ENCODE measurements around the gene ANKHD1. TPM values are rescaled to one million over a fixed set of nuclear protein-coding genes. Genes with fewer than 3 reads are reported as not detected.

Gene ANKHD1
- total RNA-seq, 6 experiments from 2014 or later = 45.5 to 73.2 (median 62.6) TPM

DNA sequence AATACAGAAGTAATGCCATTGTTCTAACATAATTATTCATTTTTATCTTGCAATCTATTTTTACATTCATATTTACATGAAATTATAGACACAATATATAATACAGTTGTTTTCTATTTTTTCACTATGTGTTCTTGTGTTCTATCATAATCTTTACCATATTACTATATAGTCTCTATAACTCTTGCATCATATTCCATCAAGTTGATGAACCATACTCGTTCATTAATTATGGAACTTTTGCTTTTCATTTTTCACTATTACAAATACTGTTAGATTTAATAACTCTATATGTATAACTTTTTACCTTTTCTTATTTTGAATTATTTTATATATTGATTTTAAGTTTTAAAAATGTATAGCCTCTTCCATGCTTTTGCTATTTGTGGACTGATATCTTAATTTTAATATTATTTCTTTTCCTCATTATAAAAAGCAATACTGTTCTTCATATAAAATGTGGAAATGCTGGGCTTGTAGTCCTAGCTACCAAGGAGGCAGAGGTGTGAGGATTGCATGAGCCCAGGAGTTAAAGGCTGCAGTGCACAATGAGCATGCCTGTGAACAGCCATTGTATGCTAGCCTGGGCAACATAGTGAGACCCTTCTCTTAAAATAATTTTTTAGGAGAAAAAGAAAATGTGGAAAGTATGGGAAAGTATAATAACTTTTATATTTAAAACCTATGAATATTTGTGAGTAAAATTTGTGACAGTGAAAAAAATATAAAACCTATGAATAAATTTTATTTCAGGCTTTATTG, 65.5 kb downstream of the ANKHD1 start:
- DNase-seq (no peak), ATAC-seq (no peak)
- TF ChIP-seq, protein P1, sequence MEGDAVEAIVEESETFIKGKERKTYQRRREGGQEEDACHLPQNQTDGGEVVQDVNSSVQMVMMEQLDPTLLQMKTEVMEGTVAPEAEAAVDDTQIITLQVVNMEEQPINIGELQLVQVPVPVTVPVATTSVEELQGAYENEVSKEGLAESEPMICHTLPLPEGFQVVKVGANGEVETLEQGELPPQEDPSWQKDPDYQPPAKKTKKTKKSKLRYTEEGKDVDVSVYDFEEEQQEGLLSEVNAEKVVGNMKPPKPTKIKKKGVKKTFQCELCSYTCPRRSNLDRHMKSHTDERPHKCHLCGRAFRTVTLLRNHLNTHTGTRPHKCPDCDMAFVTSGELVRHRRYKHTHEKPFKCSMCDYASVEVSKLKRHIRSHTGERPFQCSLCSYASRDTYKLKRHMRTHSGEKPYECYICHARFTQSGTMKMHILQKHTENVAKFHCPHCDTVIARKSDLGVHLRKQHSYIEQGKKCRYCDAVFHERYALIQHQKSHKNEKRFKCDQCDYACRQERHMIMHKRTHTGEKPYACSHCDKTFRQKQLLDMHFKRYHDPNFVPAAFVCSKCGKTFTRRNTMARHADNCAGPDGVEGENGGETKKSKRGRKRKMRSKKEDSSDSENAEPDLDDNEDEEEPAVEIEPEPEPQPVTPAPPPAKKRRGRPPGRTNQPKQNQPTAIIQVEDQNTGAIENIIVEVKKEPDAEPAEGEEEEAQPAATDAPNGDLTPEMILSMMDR (IDR thresholded peaks at IDR 0.05) = no peak
- TF ChIP-seq POLR2A (IDR thresholded peaks at IDR 0.05) = no peak
- intact Hi-C loops (cut with DNase I) = no loop called here
- H3K4me1 ChIP-seq = peaks cover 0 to 14% (median 6%) of the 10 kb centered on the region in 4 donors
- H3K27ac ChIP-seq = peak overlapping the region in 1 of 3 donors; percentile 51
- peaks cover 0 to 13% (median 1%) of the 10 kb centered on the region in 4 donors for H3K36me3 ChIP-seq
- H3K4me3 ChIP-seq = no peak overlapping the region
- H3K27me3 ChIP-seq = no peaks in the 10 kb centered on the region
- no peaks in the 10 kb centered on the region for H3K9me3 ChIP-seq
- 90% methylated on average over 1 of the region's 1 CpG for WGBS (ENCODE audit: insufficient coverage, low coverage, low lambda C conversion rate, missing lambda C conversion rate)

DNA sequence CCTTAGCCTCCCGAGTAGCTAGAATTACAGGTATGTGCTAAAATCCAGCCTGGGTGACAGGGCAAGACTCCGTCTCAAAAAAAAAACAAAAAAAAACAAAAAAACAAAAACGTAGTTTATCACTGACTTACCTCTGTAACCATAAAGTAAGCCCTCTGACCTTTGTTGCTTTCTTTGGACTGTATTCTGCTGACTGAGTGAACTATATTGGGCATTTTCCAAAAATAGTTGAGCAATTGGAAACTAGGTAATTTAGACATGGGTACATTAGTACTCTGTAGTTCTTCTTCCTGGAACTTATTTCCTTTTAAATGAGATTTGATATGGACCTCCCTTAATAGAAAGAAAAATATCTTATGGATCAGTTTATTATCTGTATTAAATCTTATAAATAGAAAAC, 66.6 kb downstream of the ANKHD1 start:
- H3K36me3 ChIP-seq = peaks cover 0 to 14% (median 1%) of the 10 kb centered on the region in 4 donors
- no peak overlapping the region for H3K4me3 ChIP-seq
- TF ChIP-seq, protein P1 (IDR thresholded peaks at IDR 0.05) = no peak
- TF ChIP-seq POLR2A (IDR thresholded peaks at IDR 0.05) = no peak
- H3K9me3 ChIP-seq = no peaks in the 10 kb centered on the region
- H3K4me1 ChIP-seq = peaks cover 0 to 14% (median 6%) of the 10 kb centered on the region in 4 donors
- 15% methylated on average over 3 of the region's 3 CpGs for WGBS (ENCODE audit: insufficient coverage, low coverage, low lambda C conversion rate, missing lambda C conversion rate)
- H3K27me3 ChIP-seq = no peaks in the 10 kb centered on the region
- H3K27ac ChIP-seq = peak overlapping the region in 2 of 3 donors; percentile 7 to 51
- ATAC-seq (peak; percentile 94 to 97 (median 96)), DNase-seq (no peak)
- intact Hi-C loops (cut with DNase I) = no loop called here

DNA sequence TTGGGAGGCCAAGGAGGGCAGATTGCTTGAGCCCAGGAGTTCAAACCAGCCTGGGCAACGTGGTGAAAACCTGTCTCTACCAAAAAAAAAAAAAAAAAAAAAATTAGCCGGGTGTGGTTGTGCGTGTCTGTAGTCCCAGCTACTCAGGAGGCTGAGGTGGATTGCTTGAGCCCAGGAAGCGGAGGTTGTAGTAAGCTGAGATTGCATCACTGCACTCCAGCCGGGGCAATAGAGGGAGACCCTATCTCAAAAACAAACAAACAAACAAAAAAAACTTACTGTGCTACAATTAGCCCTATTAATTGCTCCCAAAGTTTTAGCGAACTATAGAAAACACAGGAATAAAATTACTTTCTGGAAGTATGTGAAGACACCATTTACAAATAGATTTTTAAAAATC, 67.6 kb downstream of the ANKHD1 start:
- peaks cover 0 to 14% (median 6%) of the 10 kb centered on the region in 4 donors for H3K4me1 ChIP-seq
- H3K36me3 ChIP-seq = peaks cover 0 to 14% (median 1%) of the 10 kb centered on the region in 4 donors
- H3K9me3 ChIP-seq = no peaks in the 10 kb centered on the region
- H3K4me3 ChIP-seq = no peak overlapping the region
- no peaks in the 10 kb centered on the region for H3K27me3 ChIP-seq
- no peak for TF ChIP-seq POLR2A (IDR thresholded peaks at IDR 0.05)
- TF ChIP-seq, protein P1 (IDR thresholded peaks at IDR 0.05) = no peak
- no peak overlapping the region for H3K27ac ChIP-seq
- DNase-seq = no peak
- WGBS (ENCODE audit: insufficient coverage, low coverage, low lambda C conversion rate, missing lambda C conversion rate) = 38% methylated on average over 6 of the region's 6 CpGs
- intact Hi-C loops (cut with DNase I) = no loop called here
- ATAC-seq = peak in 2 of 4 donors; percentile 25 to 52

DNA sequence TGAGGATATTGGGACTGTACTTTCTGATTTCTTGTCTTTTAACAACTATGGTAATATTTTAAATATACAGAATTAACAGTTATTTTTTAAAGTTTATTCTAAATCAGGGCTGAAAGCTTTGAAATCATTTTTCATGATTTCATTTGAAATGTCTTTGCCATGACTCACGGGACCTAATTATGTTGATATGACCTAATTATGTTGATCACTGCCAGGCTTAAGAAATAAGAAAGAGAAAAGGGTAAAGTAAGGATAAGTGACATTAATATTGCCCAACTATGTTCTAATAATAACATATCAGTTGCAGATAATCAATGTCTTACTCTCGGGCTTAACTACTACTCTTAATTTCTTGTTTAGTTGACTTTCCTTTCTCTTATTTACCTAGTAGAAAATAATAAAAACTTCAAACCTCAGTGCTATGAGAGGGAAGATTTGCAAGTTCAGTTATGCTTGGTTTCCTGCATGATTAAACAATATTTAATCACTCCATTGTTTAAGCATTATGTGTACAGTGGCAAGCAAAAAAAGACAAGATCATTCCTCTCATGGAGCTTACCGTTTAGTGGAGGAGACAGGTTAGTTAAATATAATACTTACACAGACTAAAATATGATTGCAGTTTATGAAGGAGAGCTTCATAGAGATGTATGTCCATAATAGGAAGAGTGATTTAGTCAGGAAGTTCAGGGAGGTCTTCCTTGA, 78.8 kb downstream of the ANKHD1 start:
- no peak overlapping the region for H3K27ac ChIP-seq
- no peak for DNase-seq
- ATAC-seq = no peak
- no peaks in the 10 kb centered on the region for H3K9me3 ChIP-seq
- H3K4me1 ChIP-seq = no peaks in the 10 kb centered on the region
- H3K27me3 ChIP-seq = no peaks in the 10 kb centered on the region
- H3K4me3 ChIP-seq = no peak overlapping the region
- 54% methylated on average over 3 of the region's 3 CpGs for whole genome bisulfite sequencing (ENCODE audit: insufficient coverage, low coverage, low lambda C conversion rate, missing lambda C conversion rate)
- TF ChIP-seq, protein P1 (IDR thresholded peaks at IDR 0.05) = no peak
- no peak for TF ChIP-seq POLR2A (IDR thresholded peaks at IDR 0.05)
- intact Hi-C loops (cut with DNase I) = no loop called here
- H3K36me3 ChIP-seq = peaks cover 0 to 10% (median 4%) of the 10 kb centered on the region in 4 donors
